Fibroblast of villous mesenchyme (primary cell): ENCODE measurements around the gene CLEC4M. TPM values are rescaled to one million over a fixed set of nuclear protein-coding genes. Genes with fewer than 3 reads are reported as not detected.
"Not testable (repeated sequence)": the region's sequence is repeated elsewhere in the genome, so short reads cannot be mapped to it uniquely, and the experiment has no call there.

Experiments
- DNase-seq: peaks from one replicate; pipeline ENCODE4 v3.0.0-alpha.2; 2010; ENCODE audit warnings: low read depth
- H3K4me3 ChIP-seq: 2 replicates; pipeline ENCODE4 v1.5.1; 2011; ENCODE audit warnings: low read depth, mild to moderate bottlenecking, low read length
- CTCF ChIP-seq: IDR thresholded peaks from 2 replicates; pipeline ENCODE4 v1.5.1; 2012; ENCODE audit warnings: low read depth, mild to moderate bottlenecking, low read length; ENCODE audit not compliant: insufficient read depth
- total RNA-seq: library from RNA; depleted of rRNA; stranded (reverse); fragments of >200 nt; gene quantifications from 2 replicates; pipeline ENCODE4 v1.2.3, GENCODE V29; 2012

The CLEC4M gene
- total RNA-seq, 1 donor = not detected

GRCh38 chr19:7740682-7741054 lies 22.4 kb upstream of the CLEC4M start:
- H3K4me3 ChIP-seq = no peak overlapping the region
- TF ChIP-seq CTCF = no peak

GRCh38 chr19:7742575-7742974 lies 20.5 kb upstream of the CLEC4M start:
- DNase-seq = no peak
- no peak for TF ChIP-seq CTCF
- no peak overlapping the region for H3K4me3 ChIP-seq

More at GRCh38 chr19:7740682-7741054, 22.4 kb upstream of the CLEC4M start:
- no peak for DNase-seq

- H3K4me3 ChIP-seq = no peak overlapping the region
- DNase-seq = no peak
- no peak for TF ChIP-seq CTCF
Observed at GRCh38 chr19:7742991-7743390, 20.1 kb upstream of the CLEC4M start.

GRCh38 chr19:7743425-7743841 lies 19.6 kb upstream of the CLEC4M start:
- DNase-seq = no peak
- TF ChIP-seq CTCF = no peak
- H3K4me3 ChIP-seq = no peak overlapping the region

- no peak for TF ChIP-seq CTCF
- DNase-seq = no peak
- no peak overlapping the region for H3K4me3 ChIP-seq
Observed at GRCh38 chr19:7744199-7744786, 18.8 kb upstream of the CLEC4M start.

- no peak for TF ChIP-seq CTCF
- DNase-seq = no peak
- H3K4me3 ChIP-seq = no peak overlapping the region
Observed at GRCh38 chr19:7744871-7745650, 18.0 kb upstream of the CLEC4M start.

- DNase-seq, H3K4me3 ChIP-seq: not testable (repeated sequence)
Observed at GRCh38 chr19:7746306-7746705, 16.7 kb upstream of the CLEC4M start.
